Sigmoid colon (tissue), 3 donors: ENCODE results near the gene EMID1.

ENCODE experiments used
- CTCF ChIP-seq, 4 experiments: fragments of 450-650 bp in 3 of 4; fragments of 200-600 bp in 1 of 4; IDR thresholded peaks; one replicate each; pipeline ENCODE4 v1.5.1; 2016 to 2019; ENCODE audit warnings: antibody characterized with exemption in 4 of 4, mild to moderate bottlenecking in 3 of 4, moderate library complexity in 2 of 4
- POLR2A ChIP-seq, 2 donors: fragments of 450-650 bp; IDR thresholded peaks; one replicate each; pipeline ENCODE4 v1.6.1; 2016; ENCODE audit warnings: antibody characterized with exemption in 2 of 2, mild to moderate bottlenecking in 2 of 2, moderate library complexity in 2 of 2

- TF ChIP-seq CTCF (IDR thresholded peaks at IDR 0.05) (no peak), POLR2A (IDR thresholded peaks at IDR 0.05) (no peak)
These were observed 19.2 kb downstream of the EMID1 start for GRCh38 chr22:29224859-29225410.
